Neural cell (in vitro differentiated cells): ENCODE data around the gene PER1. TPM values are rescaled to one million over a fixed set of nuclear protein-coding genes. Genes with fewer than 3 reads are reported as not detected.

Source experiments
- H2AFZ ChIP-seq: fragments of 200-600, 300-800 bp; sonication (generic), shearing (Covaris generic); 2 replicates; pipeline ENCODE4 v1.6.0; 2014; ENCODE audit warnings: low read depth, mild to moderate bottlenecking, antibody characterized with exemption, low read length, moderate library complexity
- H3F3A ChIP-seq: fragments of 200-600 bp; shearing (Covaris generic); 2 replicates; pipeline ENCODE4 v1.6.1; 2016; ENCODE audit warnings: mild to moderate bottlenecking, moderate library complexity, mixed read lengths, antibody characterized with exemption, low read length; ENCODE audit not compliant: insufficient read depth, poor library complexity, severe bottlenecking
- H3K27ac ChIP-seq: fragments of 200-600, 300-800 bp; sonication (generic), shearing (Covaris generic); 2 replicates; pipeline ENCODE4 v1.5.1; 2014; ENCODE audit warnings: mild to moderate bottlenecking, low read length, moderate library complexity
- H3K27me3 ChIP-seq: fragments of 300-800, 200-600 bp; sonication (generic), shearing (Covaris generic); 2 replicates; pipeline ENCODE4 v1.6.0; 2014; ENCODE audit warnings: mild to moderate bottlenecking, low read depth, low read length, moderate library complexity; ENCODE audit not compliant: insufficient read depth
- H3K36me3 ChIP-seq: fragments of 300-800, 200-600 bp; sonication (generic), shearing (Covaris generic); 2 replicates; pipeline ENCODE4 v1.5.1; 2014; ENCODE audit warnings: mild to moderate bottlenecking, antibody characterized with exemption, low read length, moderate library complexity; ENCODE audit not compliant: insufficient read depth
- H3K4me2 ChIP-seq: fragments of 300-800, 200-600 bp; sonication (generic), shearing (Covaris generic); 2 replicates; pipeline ENCODE4 v1.6.0; 2014; ENCODE audit warnings: mild to moderate bottlenecking, low read length
- H3K4me3 ChIP-seq: fragments of 300-800, 200-600 bp; sonication (generic), shearing (Covaris generic); 2 replicates; pipeline ENCODE4 v1.5.1; 2014; ENCODE audit warnings: mild to moderate bottlenecking, low read length, moderate library complexity
- H3K79me2 ChIP-seq: fragments of 200-600 bp; shearing (Covaris generic); replicated peaks from 2 replicates; pipeline ENCODE4 v1.6.0; 2014; ENCODE audit warnings: mild to moderate bottlenecking, low read length, moderate library complexity; ENCODE audit not compliant: insufficient read depth
- H3K9ac ChIP-seq: fragments of 300-800, 200-600 bp; sonication (generic), shearing (Covaris generic); 2 replicates; pipeline ENCODE4 v1.6.1; 2016; ENCODE audit warnings: mild to moderate bottlenecking, low read length, mixed read lengths
- H3K9me2 ChIP-seq: fragments of 200-600 bp; shearing (Covaris generic); 2 replicates; pipeline ENCODE4 v1.6.1; 2016; ENCODE audit warnings: mild to moderate bottlenecking, low read length, mixed read lengths; ENCODE audit not compliant: insufficient read depth
- H3K9me3 ChIP-seq: fragments of 200-600, 300-800 bp; sonication (generic), shearing (Covaris generic); 2 replicates; pipeline ENCODE4 v1.6.1; 2016; ENCODE audit warnings: mild to moderate bottlenecking, mixed run types, low read length, moderate library complexity, mixed read lengths
- H4K20me1 ChIP-seq: fragments of 200-600 bp; shearing (Covaris generic); 2 replicates; pipeline ENCODE4 v1.6.1; 2016; ENCODE audit warnings: mild to moderate bottlenecking, mixed run types; ENCODE audit not compliant: insufficient read depth
- CTCF ChIP-seq: fragments of 450-650 bp; IDR thresholded peaks from 2 replicates; pipeline ENCODE4 v1.5.1; 2014; ENCODE audit warnings: antibody characterized with exemption, mild to moderate bottlenecking, moderate library complexity; ENCODE audit not compliant: poor library complexity, severe bottlenecking
- EP300 ChIP-seq: fragments of 450-650 bp; conservative IDR thresholded peaks from 2 replicates; pipeline ENCODE4 v1.6.1; 2014; ENCODE audit warnings: antibody characterized with exemption, mild to moderate bottlenecking, moderate library complexity; ENCODE audit not compliant: poor library complexity, severe bottlenecking
- EZH2 ChIP-seq: fragments of 200-600, 300-800 bp; shearing (Covaris generic), sonication (generic); IDR thresholded peaks from 2 replicates; pipeline ENCODE4 v1.6.1; 2014; ENCODE audit warnings: antibody characterized with exemption, low read length, borderline replicate concordance, mild to moderate bottlenecking; ENCODE audit not compliant: insufficient read depth, poor library complexity, severe bottlenecking
- MXI1 ChIP-seq: fragments of 450-650 bp; conservative IDR thresholded peaks from 2 replicates; pipeline ENCODE4 v1.6.1; 2014; ENCODE audit warnings: antibody characterized with exemption, mild to moderate bottlenecking; ENCODE audit not compliant: poor library complexity, severe bottlenecking
- POLR2AphosphoS5 ChIP-seq: IDR thresholded peaks from 2 replicates; pipeline ENCODE4 v1.6.1; 2012
- RAD21 ChIP-seq: fragments of 450-650 bp; conservative IDR thresholded peaks from 2 replicates; pipeline ENCODE4 v1.6.1; 2014; ENCODE audit warnings: antibody characterized with exemption, mild to moderate bottlenecking, moderate library complexity
- SMC3 ChIP-seq: fragments of 450-650 bp; conservative IDR thresholded peaks from 2 replicates; pipeline ENCODE4 v1.6.1; 2014; ENCODE audit warnings: antibody characterized with exemption, mild to moderate bottlenecking, moderate library complexity; ENCODE audit not compliant: poor library complexity
- TAF1 ChIP-seq: IDR thresholded peaks from 2 replicates; pipeline ENCODE4 v1.6.1; 2012; ENCODE audit warnings: low read depth
- polyA plus RNA-seq: library from polyadenylated mRNA; depleted of rRNA; stranded (reverse); fragments of >200 nt; gene quantifications from 2 replicates; pipeline ENCODE4 v1.2.3, GENCODE V29; 2014

The PER1 gene
- polyA plus RNA-seq, 1 donor from 2014 or later = 1.9 TPM

- no peak overlapping the region for H3K4me2 ChIP-seq
- H3K9ac ChIP-seq = no peak overlapping the region
- H3K9me3 ChIP-seq = no peaks in the 10 kb centered on the region
- H4K20me1 ChIP-seq = no peaks in the 10 kb centered on the region
- no peak overlapping the region for H2AFZ ChIP-seq
- no peak overlapping the region for H3K4me3 ChIP-seq
- H3K79me2 ChIP-seq = no peaks in the 10 kb centered on the region
- peaks cover 7% of the 10 kb centered on the region for H3F3A ChIP-seq
- H3K36me3 ChIP-seq = no peaks in the 10 kb centered on the region
- TF ChIP-seq EZH2 = no peak
- TF ChIP-seq RAD21 = no peak
- no peak for TF ChIP-seq SMC3
- no peak for TF ChIP-seq TAF1
- TF ChIP-seq CTCF = no peak
- no peak for TF ChIP-seq EP300
- no peak overlapping the region for H3K27ac ChIP-seq
- no peaks in the 10 kb centered on the region for H3K27me3 ChIP-seq
- H3K9me2 ChIP-seq = no peaks in the 10 kb centered on the region
These were observed 7.6 kb downstream of the PER1 start for GRCh38 chr17:8144401-8145231.

GRCh38 chr17:8143581-8144400 is 8.4 kb downstream of the PER1 start:
- H4K20me1 ChIP-seq = no peaks in the 10 kb centered on the region
- H3K9me2 ChIP-seq = no peaks in the 10 kb centered on the region
- H3K79me2 ChIP-seq = no peaks in the 10 kb centered on the region
- no peak overlapping the region for H3K27ac ChIP-seq
- H3F3A ChIP-seq = peaks cover 13% of the 10 kb centered on the region
- H3K36me3 ChIP-seq = no peaks in the 10 kb centered on the region
- H3K9me3 ChIP-seq = no peaks in the 10 kb centered on the region
- TF ChIP-seq MXI1 = no peak
- TF ChIP-seq CTCF = no peak
- TF ChIP-seq POLR2AphosphoS5 = peak; percentile 2
- no peak overlapping the region for H3K9ac ChIP-seq
- no peak overlapping the region for H2AFZ ChIP-seq
- H3K4me3 ChIP-seq = no peak overlapping the region
- H3K4me2 ChIP-seq = no peak overlapping the region
- H3K27me3 ChIP-seq = no peaks in the 10 kb centered on the region
